ENCODE results near the gene RIT2. TPM values are rescaled to one million over a fixed set of nuclear protein-coding genes. Genes with fewer than 3 reads are reported as not detected.

Gene RIT2
- polyA plus RNA-seq, 5 donors = not detected

DNA sequence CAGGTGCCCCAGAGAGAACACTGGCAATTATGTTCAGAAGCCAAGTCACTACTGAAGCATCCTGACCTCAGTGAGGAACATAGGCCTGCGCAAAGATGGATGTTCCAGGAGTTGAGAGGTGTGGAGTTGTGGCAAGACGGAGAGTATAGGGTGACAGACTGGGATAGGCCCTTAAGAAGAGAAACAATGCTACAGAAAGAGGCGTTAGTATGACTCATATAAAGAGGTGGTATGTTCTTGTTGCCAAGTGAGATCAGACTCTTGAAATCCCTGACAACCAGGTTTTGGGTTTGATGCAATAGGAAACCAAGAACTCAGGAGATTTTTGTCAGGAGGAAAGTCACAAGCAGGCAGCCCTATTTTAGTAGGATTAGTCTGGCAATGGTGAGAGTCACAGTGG is 185.6 kb downstream of the RIT2 start:
- no peak for DNase-seq

DNA sequence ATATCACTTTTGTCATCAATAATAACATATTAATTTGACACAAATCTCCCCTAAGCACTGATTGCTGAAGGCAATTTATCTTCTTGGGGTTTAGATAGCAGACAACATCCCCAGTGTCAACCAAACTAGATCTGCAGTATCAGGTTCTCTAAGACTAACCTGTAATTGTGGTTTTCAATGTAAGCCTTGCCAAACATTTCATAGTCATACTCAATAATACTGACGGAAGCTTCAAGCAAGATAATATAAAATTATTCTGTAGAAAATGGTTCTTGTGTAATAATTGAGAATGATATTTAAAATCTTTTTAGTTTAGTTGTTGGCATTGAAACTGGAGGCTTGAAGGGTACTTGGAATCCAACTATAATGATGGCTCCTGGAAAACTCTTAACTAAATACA is 186.3 kb downstream of the RIT2 start:
- DNase-seq = no peak

DNA sequence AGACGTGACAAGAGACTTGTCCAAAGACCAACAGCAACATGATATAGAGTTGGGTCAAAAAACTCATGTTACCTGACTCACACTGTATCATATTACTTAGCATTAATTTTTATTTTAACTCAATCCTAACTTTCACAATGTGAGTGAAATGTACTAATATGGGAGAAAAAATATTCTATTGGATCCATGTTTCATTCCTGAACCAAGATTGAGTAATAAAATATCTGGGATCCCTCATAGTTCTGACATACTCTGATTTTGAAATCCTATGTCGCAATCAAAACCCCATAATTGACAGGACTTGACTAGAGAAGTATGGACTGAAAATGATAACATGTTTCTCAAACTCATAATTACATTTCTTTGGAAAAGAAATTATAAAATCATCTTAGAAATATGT is 190.4 kb downstream of the RIT2 start:
- DNase-seq = no peak

DNA sequence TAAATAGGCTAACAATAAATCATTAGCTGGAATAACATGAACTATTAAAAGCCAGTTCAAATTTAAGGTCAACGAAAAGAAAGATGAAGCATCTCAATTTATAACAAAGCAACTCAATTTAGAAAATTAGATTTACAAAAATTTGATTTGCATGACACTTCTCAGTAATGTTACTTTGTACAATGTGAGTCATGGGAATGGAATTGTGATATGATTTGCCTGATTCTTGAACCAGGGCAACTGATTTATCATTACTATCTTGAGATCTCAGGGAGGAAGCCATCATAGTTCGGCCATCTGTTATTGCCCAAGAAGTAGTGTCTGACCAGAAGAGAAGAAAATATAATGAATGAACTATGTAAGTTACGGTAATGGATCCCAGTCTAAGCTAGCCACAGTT is 193.1 kb downstream of the RIT2 start:
- DNase-seq = no peak

DNA sequence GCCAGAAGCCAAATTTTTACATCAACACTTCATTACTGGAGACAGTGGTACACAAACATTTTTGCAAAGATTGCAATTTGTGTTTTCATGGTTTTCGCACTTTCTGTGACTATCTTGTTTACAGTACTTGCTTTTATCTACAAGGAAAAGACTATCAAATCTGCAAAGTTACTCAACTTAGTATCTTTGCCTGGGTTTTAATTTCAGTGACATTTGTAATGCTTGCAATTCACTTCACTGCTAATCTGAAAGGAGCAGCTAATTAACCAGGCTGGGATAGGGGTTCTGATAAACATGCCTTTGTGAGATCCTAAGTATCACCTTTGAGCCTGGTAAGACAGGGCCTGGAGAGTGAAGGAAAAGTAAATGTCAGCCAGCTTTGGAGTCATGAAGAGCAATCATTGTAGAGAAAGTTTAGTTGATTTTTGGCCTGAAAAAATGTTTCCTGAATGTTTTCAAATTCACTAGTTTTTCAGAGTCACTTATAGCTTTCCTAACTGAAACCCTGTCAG is 194.2 kb downstream of the RIT2 start:
- DNase-seq = peak in 1 of 2 donors; percentile 34

DNA sequence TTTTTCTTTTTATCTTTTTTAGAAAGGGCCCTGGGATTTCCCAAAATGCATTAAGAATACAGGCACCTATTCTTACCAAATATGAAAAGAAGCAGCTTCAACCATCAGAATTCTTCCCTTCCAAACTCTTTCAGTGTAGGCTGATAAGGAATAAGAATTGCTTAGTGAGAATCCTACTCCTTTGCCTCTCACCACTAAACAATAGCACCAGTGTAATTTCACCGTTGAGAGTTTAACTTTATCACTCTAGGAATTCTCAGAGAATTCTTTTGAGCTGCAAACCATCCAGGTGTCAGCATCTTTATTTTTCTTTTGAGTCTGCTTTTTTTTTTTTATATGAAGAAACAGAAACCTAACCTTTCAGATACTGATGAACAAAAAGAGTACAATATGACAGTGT is 194.9 kb downstream of the RIT2 start:
- DNase-seq = no peak

DNA sequence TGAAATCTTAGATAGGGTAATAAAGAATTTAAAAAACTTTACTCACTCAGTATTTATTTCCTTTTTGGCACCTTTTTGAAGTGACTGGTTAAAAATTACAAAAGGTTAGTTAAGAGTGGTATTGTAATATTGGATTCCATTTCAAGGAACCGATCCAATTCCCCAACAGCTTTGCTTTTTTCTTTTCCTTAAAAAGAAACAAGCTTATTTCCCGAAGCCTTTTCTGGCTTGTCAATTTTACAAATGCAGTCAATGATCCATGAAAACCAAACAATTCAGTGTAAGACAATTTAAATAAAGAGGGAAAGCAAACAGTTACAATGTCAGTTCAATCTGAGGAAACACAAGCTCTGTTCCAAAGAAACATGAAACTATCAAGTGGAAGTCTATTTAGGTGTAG is 200.2 kb downstream of the RIT2 start:
- no peak for DNase-seq

DNA sequence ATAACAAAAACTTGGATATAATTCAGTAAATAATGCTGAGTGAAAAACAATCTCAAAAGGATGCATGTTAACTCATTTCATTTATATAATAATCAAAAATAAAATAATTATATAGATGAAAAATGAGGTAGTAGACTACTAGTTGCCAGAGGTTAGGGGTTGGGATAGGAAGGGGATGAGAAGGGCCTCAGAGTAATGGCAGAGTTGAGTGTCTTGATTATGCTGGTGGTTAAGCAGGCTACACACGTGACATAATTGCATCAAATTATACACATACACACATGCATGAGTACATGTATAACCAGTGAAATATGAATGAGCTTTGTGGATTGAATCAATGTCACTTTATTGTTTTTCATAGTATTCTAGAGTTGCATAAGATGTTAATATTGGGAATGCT is 201.0 kb downstream of the RIT2 start:
- peak; percentile 65 to 84 for DNase-seq

DNA sequence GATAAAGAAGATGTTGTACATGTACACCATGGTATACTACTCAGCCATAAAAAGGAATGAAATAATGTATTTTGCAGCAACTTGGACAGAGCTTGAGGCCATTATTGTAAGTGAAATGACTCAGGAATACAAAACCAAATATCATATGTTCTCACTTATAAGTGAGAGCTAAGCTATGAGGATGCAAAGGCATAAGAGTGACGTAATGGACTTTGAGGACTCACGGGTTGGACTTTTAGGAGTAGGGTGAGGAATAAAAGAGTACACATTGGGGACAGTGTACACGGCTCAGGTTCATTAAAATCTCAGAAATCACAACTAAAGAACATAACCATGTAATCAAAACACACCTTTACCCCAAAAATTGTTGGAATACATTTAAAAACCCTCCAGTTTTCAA is 206.4 kb downstream of the RIT2 start:
- DNase-seq = no peak

DNA sequence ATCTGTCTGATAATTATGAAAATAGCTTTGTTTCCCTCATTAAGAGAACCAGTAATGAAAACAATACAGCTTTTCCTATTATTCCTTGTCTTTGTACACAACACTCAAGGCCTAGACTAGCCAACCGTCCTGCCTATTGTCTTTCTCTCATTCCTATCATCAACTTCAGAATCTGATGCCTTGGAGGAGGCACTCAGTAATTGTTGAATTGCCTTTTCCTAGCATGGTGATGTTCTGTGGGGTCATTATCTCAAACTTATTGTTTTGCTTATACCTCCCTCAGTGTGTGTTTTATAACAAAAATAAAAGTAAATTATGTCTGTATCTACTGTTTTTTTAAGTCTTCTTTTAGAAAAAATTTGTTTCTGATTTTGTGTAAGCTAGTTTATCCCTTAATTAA is 208.7 kb downstream of the RIT2 start:
- DNase-seq = no peak

DNA sequence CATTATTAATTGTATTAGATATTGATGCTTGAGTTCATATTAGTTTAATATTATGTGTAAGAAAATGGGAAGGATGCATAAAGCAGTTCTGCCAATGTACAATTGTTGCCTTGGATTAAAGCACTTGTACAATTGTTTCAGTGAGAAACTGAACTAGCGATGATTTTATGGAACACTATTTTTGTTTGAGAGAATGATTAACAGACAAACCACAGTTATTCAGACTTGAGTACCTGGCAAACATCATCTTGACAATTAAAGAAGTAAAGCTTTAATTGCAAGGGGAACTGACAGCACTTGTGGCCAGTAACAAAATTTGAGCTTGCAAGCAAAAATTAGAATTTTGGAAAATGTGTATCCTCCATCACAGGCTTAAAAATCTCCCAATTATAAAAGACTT is 214.3 kb downstream of the RIT2 start:
- no peak for DNase-seq

DNA sequence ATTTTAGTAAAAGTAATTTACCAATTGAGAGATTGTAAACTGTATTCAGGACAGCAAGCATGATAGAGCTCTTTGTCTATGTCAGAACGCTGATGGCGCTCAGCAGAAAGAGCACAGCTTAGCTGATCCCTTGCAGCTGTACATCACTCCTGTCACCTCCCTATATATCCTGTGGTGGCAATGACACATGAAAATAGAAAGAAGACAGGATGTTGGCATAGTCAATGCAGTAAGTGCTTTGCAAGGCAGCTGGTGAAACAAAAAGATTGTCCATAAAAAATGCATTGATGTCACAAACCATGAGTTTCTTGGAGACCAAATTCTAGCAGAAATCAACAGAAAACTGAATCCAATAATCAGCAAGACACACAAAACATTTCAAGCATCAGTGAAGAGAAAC is 221.5 kb downstream of the RIT2 start:
- peak in 1 of 2 donors; percentile 26 for DNase-seq

DNA sequence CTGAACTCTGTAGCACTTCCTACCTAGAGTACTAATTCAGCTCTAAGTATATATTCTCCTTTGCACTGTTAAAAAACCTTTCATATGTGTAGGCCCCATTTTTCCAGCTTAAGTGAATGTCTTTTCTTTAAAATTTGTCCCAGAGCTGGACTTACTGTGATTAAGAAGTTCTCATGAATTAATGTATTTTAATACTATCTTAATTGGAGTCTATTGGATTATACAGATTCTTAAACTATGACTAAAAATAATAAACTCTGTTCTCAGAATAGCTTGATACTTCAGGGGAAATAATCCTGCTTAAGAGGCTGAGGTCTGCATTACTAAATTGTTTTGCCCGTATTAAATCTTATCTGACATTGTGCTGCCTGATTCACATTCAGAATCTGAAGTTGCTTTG is 223.3 kb downstream of the RIT2 start:
- DNase-seq = no peak

DNA sequence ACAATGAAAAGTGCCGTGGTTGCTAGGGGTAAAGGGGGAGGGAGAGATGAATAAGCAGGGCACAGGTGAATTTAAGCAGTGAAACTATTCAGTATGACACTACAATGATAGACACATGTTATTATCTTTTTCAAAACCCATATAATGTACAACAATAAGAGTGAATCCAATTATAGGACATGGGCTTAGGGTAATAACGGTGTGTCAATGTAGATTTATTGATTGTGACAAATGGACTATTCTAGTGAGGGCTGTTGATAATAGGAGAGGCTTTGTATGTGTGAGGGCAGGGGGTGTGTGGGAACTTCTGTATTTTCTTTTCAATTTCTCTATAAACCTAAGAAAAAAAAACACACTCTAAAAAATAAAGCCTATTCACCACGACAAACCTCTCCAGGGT is 223.8 kb downstream of the RIT2 start:
- no peak for DNase-seq

DNA sequence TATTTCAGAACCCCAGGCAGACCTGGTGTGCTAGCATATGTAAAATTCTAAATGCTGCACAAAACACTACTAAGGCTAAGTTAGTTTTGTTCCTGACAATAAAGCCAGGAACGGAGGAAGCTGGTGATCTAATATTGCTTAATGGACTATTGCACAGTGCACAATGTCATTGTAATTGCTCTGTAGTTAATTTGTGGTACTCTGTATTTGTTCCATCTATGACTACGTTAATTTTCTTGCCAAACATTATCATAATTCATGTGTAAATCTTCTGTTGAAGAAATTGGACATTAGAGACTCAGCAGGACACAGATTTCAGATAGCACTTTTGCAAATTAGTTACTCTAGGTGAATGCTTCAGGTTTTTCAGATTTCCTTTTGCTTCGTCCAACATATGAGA is 232.3 kb downstream of the RIT2 start:
- DNase-seq = no peak

DNA sequence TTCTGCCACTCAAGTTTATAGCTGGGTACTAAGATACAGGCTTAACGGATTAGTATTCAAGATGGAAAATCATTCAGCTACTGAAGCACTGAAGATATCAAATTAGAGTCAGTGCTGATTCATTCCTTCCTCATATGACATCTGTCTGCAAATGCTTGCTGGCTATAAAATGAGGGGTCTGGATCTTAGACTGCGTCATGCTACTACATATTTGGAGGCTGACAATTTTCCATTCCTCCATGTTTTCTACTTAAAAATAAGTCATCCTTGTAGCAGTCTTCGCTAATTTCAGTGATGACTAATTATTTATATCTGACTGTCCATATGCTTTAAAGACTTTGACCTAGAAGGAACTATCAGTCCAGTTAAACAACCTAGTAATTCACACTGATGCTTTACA is 233.4 kb downstream of the RIT2 start:
- no peak for DNase-seq

DNA sequence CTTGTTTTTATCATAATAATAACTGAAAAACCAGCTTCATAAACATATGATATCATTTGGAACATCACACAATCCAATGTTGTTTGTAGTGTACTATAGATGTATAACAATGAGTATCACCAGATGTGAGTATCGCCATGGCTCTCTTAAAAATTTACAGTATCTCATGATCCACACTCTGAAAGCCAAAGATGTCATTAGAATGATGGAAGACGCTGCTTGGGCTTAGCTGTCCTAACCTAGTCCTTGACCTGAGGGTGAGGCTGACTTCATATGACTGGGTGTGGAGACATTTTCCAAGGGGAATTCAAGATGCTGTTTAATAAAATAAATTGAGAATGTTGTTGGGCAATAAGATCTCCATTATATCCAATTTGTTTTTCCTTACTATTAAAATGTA is 242.6 kb downstream of the RIT2 start:
- no peak for DNase-seq

DNA sequence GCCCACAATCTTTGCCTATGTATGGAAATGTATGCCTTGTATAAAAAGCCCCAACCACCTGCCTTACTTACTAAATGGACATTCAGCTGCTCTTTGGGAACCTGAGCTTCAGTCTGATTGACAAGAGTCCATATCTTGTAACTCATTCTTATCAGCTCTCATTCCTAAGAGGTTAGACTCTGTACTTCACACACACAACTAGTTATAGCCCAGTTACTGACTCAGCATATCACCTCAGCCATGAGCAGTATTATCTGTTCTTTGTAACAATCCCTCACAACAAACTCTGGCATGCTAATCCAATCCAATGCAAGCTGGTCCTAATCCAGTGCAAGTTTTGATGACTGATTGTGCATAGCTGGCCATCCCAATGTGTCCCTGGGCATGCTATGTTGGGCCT is 250.6 kb downstream of the RIT2 start:
- DNase-seq = no peak

DNA sequence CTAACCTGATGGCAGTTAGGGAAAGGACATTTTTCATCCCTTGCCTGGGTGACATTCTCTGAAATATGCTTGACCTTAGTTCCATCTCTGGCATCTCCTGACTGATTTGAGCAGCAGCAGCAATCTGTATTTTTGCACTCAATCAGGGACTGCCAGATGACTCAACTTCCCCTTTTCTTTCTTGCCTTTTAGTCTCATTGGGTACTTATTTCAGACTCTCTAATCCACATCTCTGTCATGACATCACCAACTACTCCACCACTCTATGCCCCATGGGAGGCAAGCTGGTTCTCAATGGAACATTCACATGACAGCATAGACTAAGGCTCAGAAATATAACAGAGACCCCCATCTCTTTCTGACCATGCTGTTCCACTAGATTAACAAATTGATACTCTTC is 254.2 kb downstream of the RIT2 start:
- no peak for DNase-seq

DNA sequence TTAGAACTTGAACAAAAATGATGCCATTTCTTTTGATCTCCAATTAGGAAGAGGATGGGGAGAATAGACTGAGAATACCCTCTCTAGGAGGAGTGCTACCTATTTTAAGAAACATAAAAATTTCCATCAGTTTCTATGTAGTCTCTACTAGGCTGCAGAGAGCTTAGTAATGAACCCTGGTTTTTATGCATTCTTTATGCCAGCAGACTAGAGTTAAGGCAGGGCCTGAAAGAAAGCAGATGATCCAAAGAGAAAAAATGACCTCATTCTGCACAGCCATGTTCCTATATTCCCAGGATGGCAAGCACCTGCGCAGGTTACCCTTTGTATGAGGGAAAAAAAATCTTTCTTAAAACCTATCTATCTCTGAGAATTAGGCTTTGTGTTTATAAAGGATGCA is 254.9 kb downstream of the RIT2 start:
- DNase-seq = no peak

DNA sequence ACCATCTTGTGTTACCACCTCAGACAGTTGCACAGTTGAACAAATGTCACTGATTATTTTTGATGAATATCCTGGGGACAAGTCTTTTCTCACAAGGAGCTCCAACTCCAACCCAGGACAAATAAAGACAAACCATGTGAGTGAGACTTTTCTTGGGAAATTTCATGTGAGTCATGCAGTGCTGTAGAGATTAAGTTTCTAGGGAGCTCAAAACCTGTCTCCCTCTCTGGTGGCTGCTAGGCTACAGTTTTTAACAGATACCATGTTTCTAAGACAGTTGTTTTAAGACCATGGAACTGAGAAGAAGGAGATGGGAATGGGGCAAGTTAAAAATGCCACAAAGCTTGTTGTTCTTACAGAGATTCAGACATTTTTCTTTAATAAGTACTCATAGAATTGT is 255.5 kb downstream of the RIT2 start:
- DNase-seq = no peak

DNA sequence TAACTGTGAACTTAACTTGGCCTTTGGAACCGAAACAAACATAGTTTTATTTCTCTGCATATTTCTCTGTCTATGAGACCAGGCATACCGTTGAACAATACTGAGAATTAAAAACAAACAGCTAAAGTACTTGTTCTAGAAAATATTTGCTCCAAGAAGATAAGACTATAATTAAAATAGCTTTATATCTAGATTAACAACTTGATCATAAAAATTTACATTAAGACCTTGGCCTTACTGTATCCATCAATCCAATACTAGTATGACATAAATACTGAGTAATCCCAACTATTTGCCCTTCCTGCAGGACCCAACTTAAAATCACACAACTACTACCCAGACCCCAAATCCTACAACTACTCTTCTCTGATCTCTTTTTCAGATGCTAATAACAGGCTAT is 260.9 kb downstream of the RIT2 start:
- DNase-seq = no peak

DNA sequence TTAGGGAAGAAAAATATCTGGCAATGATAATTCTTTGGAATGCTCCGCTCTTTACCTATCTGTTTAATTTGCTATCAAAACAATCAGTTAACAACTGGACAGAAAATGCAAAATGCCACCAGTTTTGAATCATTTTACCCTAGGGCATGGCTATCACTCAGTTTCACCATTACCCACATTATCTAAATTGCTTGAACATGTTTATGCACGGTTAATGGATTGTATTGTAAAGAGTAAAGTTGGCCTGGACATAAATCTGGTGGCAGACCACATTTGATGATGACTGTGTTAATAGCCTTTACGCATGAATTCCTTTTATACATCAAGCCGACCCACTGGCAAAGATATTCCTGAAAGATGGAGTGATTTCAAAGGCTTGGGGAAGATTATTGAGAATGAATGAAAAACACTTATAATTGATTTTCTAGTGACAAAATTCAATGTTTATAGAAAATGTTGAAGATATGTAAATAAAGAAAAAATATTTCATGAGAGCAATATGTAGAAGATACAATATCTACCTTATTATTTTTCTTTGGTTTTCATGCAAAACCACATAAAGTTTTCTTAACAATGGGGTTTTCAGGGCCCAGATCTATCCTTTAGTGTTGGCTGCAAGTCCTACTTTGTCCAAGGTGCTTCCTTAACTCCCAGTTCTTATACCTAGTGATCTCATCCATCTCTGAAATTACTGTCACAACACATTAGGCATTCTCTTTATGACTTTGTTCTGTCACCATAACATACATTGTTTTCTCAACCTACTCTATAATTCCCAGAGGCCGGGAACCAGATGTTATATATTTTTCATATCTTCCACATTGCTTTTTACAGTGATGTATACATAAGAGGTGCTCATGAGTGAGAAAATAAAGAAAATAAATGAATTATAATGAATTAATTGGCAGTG is 265.1 kb downstream of the RIT2 start:
- DNase-seq = no peak

DNA sequence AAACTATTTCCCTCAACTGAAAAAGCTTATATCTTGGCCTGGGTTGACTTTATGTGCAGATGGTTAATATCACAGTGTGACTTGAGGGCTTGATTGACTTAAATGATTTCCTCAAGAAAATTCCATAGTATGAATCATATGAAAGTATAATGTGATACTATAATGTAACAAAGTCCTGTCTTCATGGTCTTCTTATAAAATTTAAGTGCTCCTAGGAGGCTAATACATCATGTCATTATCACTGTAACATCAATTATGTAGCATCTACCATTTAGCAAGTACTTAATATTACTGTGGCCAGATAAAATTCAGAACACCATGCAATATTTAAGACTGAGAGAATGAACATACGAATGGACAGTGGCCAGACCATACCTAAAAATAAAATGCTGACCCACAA is 276.1 kb downstream of the RIT2 start:
- no peak for DNase-seq

Data from right lung (tissue), 5 donors.